Activated CD4-positive, alpha-beta T cell treated with anti-CD3 and anti-CD28 coated beads for 36 hours (primary cell): Measurements from ENCODE around the gene IKZF5. TPM values are rescaled to one million over a fixed set of nuclear protein-coding genes. Genes with fewer than 3 reads are reported as not detected.

Experiments used
- ATAC-seq: fragments of 200-7000 bp; cut with Tn5 transposase; one replicate; pipeline ENCODE4 v1.10.0; 2021; ENCODE audit warnings: mild to moderate bottlenecking, moderate library complexity
- CTCF ChIA-PET: fragments of 350-600 bp; sonication (Branson Sonifier 250); formaldehyde crosslinking; loops from one replicate; lab custom pipeline; 2021; ENCODE audit warnings: antibody characterized with exemption; lab: Charles Lee
- POLR2A ChIA-PET: fragments of 350-600 bp; sonication (Branson Sonifier 250); formaldehyde crosslinking; loops from one replicate; lab custom pipeline; 2021; ENCODE audit warnings: antibody characterized with exemption, inconsistent platforms; lab: Charles Lee
- DNase-seq: peaks from one replicate; pipeline ENCODE4 v3.0.0-alpha.2; 2020
- H3K27ac Mint-ChIP-seq: one replicate; pipeline ENCODE4 v1.8.0; 2021; ENCODE audit warnings: mixed read lengths
- H3K27me3 Mint-ChIP-seq: one replicate; pipeline ENCODE4 v1.8.0; 2021; ENCODE audit warnings: mixed read lengths
- H3K36me3 Mint-ChIP-seq: one replicate; pipeline ENCODE4 v1.8.0; 2021; ENCODE audit warnings: low read depth, mixed read lengths
- H3K4me1 Mint-ChIP-seq: one replicate; pipeline ENCODE4 v1.8.0; 2021; ENCODE audit warnings: mixed read lengths
- H3K4me3 Mint-ChIP-seq: one replicate; pipeline ENCODE4 v1.8.0; 2021; ENCODE audit warnings: mild to moderate bottlenecking, moderate library complexity, mixed read lengths
- H3K9me3 Mint-ChIP-seq: one replicate; pipeline ENCODE4 v1.8.0; 2021; ENCODE audit warnings: low read depth, mixed read lengths
- intact Hi-C, 2 experiments: fragments of 100-400 bp; cut with DNase I in 1 of 2; cut with micrococcal nuclease in 1 of 2; formaldehyde crosslinking; loops; one replicate each; pipeline versions ENCODE4 v1.14.2 to v1.15.1; 2022 to 2024; cut with DNase I, micrococcal nuclease
- total RNA-seq, 2 experiments: library from RNA; stranded (reverse); gene quantifications; one replicate each; pipeline ENCODE4 v1.2.3, GENCODE V29; 2021

IKZF5 gene
- total RNA-seq, 2 experiments from 2014 or later, result 9.4 to 14.1 TPM

- Mint-ChIP-seq H3K9me3 (no peaks in the 10 kb centered on the region), H3K27me3 (no peaks in the 10 kb centered on the region), H3K4me3 (no peak overlapping the region), H3K4me1 (peaks cover 30% of the 10 kb centered on the region), H3K27ac (peak overlapping the region; percentile 26), H3K36me3 (peaks cover 27% of the 10 kb centered on the region)
- intact Hi-C loops, result no loop called here
- ChIA-PET POLR2A (interaction anchor here (0.6 to 1.2 kb wide), 3 partner anchors 9 to 44 kb away, joined by 3 to 4 read pairs (median 3); partner anchors contain the start of gene C10orf88), CTCF (interaction anchor here (1.1 to 1.9 kb wide), 3 partner anchors 9 to 18 kb away, joined by 4 to 7 read pairs (median 7); partner anchors contain the start of gene PSTK)
- ATAC-seq, result no peak
- no peak for DNase-seq
These were observed 10.2 kb downstream of the IKZF5 start for GRCh38 chr10:122998360-122998917.

- ChIA-PET POLR2A (interaction anchor here (0.6 to 1.2 kb wide), 3 partner anchors 9 to 44 kb away, joined by 3 to 4 read pairs (median 3); partner anchors contain the start of gene C10orf88), CTCF (interaction anchor here (1.1 to 1.2 kb wide), 2 partner anchors 9 to 17 kb away, joined by 4 to 7 read pairs; partner anchors contain the start of gene PSTK)
- ATAC-seq (no peak), DNase-seq (no peak)
- H3K9me3 Mint-ChIP-seq, result no peaks in the 10 kb centered on the region
- H3K4me1 Mint-ChIP-seq, result peaks cover 30% of the 10 kb centered on the region
- H3K4me3 Mint-ChIP-seq, result no peak overlapping the region
- H3K36me3 Mint-ChIP-seq, result peaks cover 27% of the 10 kb centered on the region
- no peaks in the 10 kb centered on the region for H3K27me3 Mint-ChIP-seq
- intact Hi-C loops, result no loop called here
- H3K27ac Mint-ChIP-seq, result peak overlapping the region; percentile 26
These were observed 10.7 kb downstream of the IKZF5 start for GRCh38 chr10:122997864-122998263.

GRCh38 chr10:122995936-122996335 lies 12.7 kb downstream of the IKZF5 start:
- no peak overlapping the region for H3K4me3 Mint-ChIP-seq
- ATAC-seq (no peak), DNase-seq (no peak)
- H3K4me1 Mint-ChIP-seq, result peaks cover 21% of the 10 kb centered on the region
- H3K27ac Mint-ChIP-seq, result no peak overlapping the region
- H3K36me3 Mint-ChIP-seq, result peaks cover 30% of the 10 kb centered on the region
- intact Hi-C loops, result no loop called here
- H3K27me3 Mint-ChIP-seq, result no peaks in the 10 kb centered on the region
- no peaks in the 10 kb centered on the region for H3K9me3 Mint-ChIP-seq
- ChIA-PET POLR2A (no interaction called here), CTCF (interaction anchor here (1.6 to 2.0 kb wide), 2 partner anchors 11 to 15 kb away, joined by 4 to 5 read pairs; no protein-coding TSS in a partner anchor)

- DNase-seq (no peak), ATAC-seq (no peak)
- Mint-ChIP-seq H3K4me3 (no peak overlapping the region), H3K27ac (no peak overlapping the region), H3K36me3 (peaks cover 32% of the 10 kb centered on the region), H3K4me1 (peaks cover 4% of the 10 kb centered on the region), H3K27me3 (no peaks in the 10 kb centered on the region), H3K9me3 (no peaks in the 10 kb centered on the region)
- intact Hi-C loops, result no loop called here
- CTCF ChIA-PET, result no interaction called here
- POLR2A ChIA-PET, result no interaction called here
These were observed 14.7 kb downstream of the IKZF5 start for GRCh38 chr10:122993797-122994336.

GRCh38 chr10:122992031-122992585 lies 16.5 kb downstream of the IKZF5 start:
- no peaks in the 10 kb centered on the region for H3K27me3 Mint-ChIP-seq
- intact Hi-C loops, result no loop called here
- H3K9me3 Mint-ChIP-seq, result no peaks in the 10 kb centered on the region
- no peak overlapping the region for H3K4me3 Mint-ChIP-seq
- no peak overlapping the region for H3K27ac Mint-ChIP-seq
- ATAC-seq, result no peak
- H3K36me3 Mint-ChIP-seq, result peaks cover 34% of the 10 kb centered on the region
- ChIA-PET POLR2A (no interaction called here), CTCF (interaction anchor here (0.7 to 1.6 kb wide), 2 partner anchors 16 to 519 kb away, joined by 3 read pairs; no protein-coding TSS in a partner anchor)
- no peak for DNase-seq
- H3K4me1 Mint-ChIP-seq, result peaks cover 2% of the 10 kb centered on the region

- POLR2A ChIA-PET, result interaction anchor here (0.6 kb wide), 1 partner anchor 11 kb away, joined by 4 read pairs; no protein-coding TSS in a partner anchor
- CTCF ChIA-PET, result interaction anchor here (0.9 to 2.0 kb wide), 4 partner anchors 9 to 15 kb away, joined by 3 to 12 read pairs (median 5); no protein-coding TSS in a partner anchor
- H3K27me3 Mint-ChIP-seq, result no peaks in the 10 kb centered on the region
- H3K4me3 Mint-ChIP-seq, result no peak overlapping the region
- peak overlapping the region; percentile 75 for H3K27ac Mint-ChIP-seq
- no peaks in the 10 kb centered on the region for H3K9me3 Mint-ChIP-seq
- no peak for DNase-seq
- intact Hi-C loops, result no loop called here
- ATAC-seq, result no peak
- peaks cover 2% of the 10 kb centered on the region for H3K4me1 Mint-ChIP-seq
- H3K36me3 Mint-ChIP-seq, result peaks cover 27% of the 10 kb centered on the region
These were observed 18.3 kb downstream of the IKZF5 start for GRCh38 chr10:122990278-122990677.

- Mint-ChIP-seq H3K4me1 (peaks cover 2% of the 10 kb centered on the region), H3K4me3 (no peak overlapping the region), H3K36me3 (peaks cover 15% of the 10 kb centered on the region), H3K9me3 (no peaks in the 10 kb centered on the region), H3K27ac (no peak overlapping the region), H3K27me3 (no peaks in the 10 kb centered on the region)
- POLR2A ChIA-PET, result no interaction called here
- intact Hi-C loops, result no loop called here
- no peak for DNase-seq
- ATAC-seq, result no peak
- CTCF ChIA-PET, result no interaction called here
These were observed 20.1 kb downstream of the IKZF5 start for GRCh38 chr10:122988501-122988900.

GRCh38 chr10:122986335-122986734 lies 22.3 kb downstream of the IKZF5 start:
- Mint-ChIP-seq H3K27ac (no peak overlapping the region), H3K9me3 (no peaks in the 10 kb centered on the region), H3K4me1 (peaks cover 8% of the 10 kb centered on the region), H3K36me3 (peaks cover 8% of the 10 kb centered on the region), H3K27me3 (no peaks in the 10 kb centered on the region), H3K4me3 (no peak overlapping the region)
- intact Hi-C loops, result no loop called here
- POLR2A ChIA-PET, result no interaction called here
- DNase-seq (no peak), ATAC-seq (no peak)
- CTCF ChIA-PET, result no interaction called here

GRCh38 chr10:122984708-122985107 lies 23.9 kb downstream of the IKZF5 start:
- ATAC-seq, result no peak
- H3K4me3 Mint-ChIP-seq, result no peak overlapping the region
- ChIA-PET POLR2A (no interaction called here), CTCF (interaction anchor here (1.2 to 2.0 kb wide), 3 partner anchors 11 to 23 kb away, joined by 3 to 5 read pairs (median 5); no protein-coding TSS in a partner anchor)
- peaks cover 19% of the 10 kb centered on the region for H3K4me1 Mint-ChIP-seq
- no peak for DNase-seq
- no peaks in the 10 kb centered on the region for H3K27me3 Mint-ChIP-seq
- intact Hi-C loops, result no loop called here
- no peak overlapping the region for H3K27ac Mint-ChIP-seq
- H3K9me3 Mint-ChIP-seq, result no peaks in the 10 kb centered on the region
- peaks cover 6% of the 10 kb centered on the region for H3K36me3 Mint-ChIP-seq

GRCh38 chr10:122983898-122984297 lies 24.7 kb downstream of the IKZF5 start:
- Mint-ChIP-seq H3K36me3 (peaks cover 6% of the 10 kb centered on the region), H3K27ac (no peak overlapping the region), H3K27me3 (no peaks in the 10 kb centered on the region), H3K4me3 (no peak overlapping the region), H3K4me1 (peaks cover 20% of the 10 kb centered on the region), H3K9me3 (no peaks in the 10 kb centered on the region)
- DNase-seq, result no peak
- ATAC-seq, result no peak
- ChIA-PET POLR2A (no interaction called here), CTCF (interaction anchor here (1.0 to 2.0 kb wide), 4 partner anchors 12 to 24 kb away, joined by 3 to 5 read pairs (median 4); no protein-coding TSS in a partner anchor)
- intact Hi-C loops, result no loop called here

- Mint-ChIP-seq H3K36me3 (no peaks in the 10 kb centered on the region), H3K4me3 (peak overlapping the region; percentile 80), H3K9me3 (no peaks in the 10 kb centered on the region), H3K4me1 (peaks cover 18% of the 10 kb centered on the region), H3K27me3 (no peaks in the 10 kb centered on the region), H3K27ac (peak overlapping the region; percentile 94)
- intact Hi-C loops, result no loop called here
- CTCF ChIA-PET, result interaction anchor here (0.6 to 3.3 kb wide), 13 partner anchors 9 to 407 kb away, joined by 3 to 25 read pairs (median 4); partner anchors contain the start of genes ACADSB, C10orf88 and IKZF5
- POLR2A ChIA-PET, result interaction anchor here (1.5 kb wide), 1 partner anchor 27 kb away, joined by 5 read pairs; the partner anchor contains the start of genes ACADSB and IKZF5
- no peak for DNase-seq
- ATAC-seq, result no peak
These were observed 27.5 kb downstream of the IKZF5 start for GRCh38 chr10:122981066-122981464.
